ENCODE data around the gene RASA4B. TPM values are rescaled to one million over a fixed set of nuclear protein-coding genes. Genes with fewer than 3 reads are reported as not detected.
A peak's percentile ranks its signal among the peaks of the same experiment; 100 is the strongest.
"Not testable (repeated sequence)": the region's sequence is repeated elsewhere in the genome, so short reads cannot be mapped to it uniquely, and the experiment has no call there.

RASA4B gene
- total RNA-seq, 1 donor from 2014 or later = 1.5 TPM

- DNase-seq (ENCODE audit: low read depth, low spot score) = not testable (repeated sequence)
These were observed 5.6 kb downstream of the RASA4B start for GRCh38 chr7:102511860-102512522.

DNA sequence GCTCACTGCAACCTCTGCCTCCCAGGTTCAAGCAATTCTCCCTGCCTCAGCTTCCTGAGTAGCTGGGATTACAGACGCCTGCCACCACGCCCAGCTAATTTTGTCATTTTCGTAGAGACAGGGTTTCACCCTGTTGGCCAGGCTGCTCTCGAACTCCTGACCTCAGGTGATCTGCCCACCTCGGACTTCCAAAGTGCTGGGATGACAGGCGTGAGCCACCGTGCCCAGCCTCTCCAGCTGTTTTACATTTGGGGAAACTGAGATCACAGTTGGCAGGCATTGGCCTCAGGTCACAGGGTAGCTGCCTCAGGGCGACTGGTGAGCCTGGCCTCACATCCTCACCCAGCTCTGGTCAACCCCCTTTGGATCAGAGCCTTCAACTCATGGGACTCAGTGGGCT, 7.0 kb downstream of the RASA4B start:
- not testable (repeated sequence) for DNase-seq (ENCODE audit: low read depth, low spot score)

DNA sequence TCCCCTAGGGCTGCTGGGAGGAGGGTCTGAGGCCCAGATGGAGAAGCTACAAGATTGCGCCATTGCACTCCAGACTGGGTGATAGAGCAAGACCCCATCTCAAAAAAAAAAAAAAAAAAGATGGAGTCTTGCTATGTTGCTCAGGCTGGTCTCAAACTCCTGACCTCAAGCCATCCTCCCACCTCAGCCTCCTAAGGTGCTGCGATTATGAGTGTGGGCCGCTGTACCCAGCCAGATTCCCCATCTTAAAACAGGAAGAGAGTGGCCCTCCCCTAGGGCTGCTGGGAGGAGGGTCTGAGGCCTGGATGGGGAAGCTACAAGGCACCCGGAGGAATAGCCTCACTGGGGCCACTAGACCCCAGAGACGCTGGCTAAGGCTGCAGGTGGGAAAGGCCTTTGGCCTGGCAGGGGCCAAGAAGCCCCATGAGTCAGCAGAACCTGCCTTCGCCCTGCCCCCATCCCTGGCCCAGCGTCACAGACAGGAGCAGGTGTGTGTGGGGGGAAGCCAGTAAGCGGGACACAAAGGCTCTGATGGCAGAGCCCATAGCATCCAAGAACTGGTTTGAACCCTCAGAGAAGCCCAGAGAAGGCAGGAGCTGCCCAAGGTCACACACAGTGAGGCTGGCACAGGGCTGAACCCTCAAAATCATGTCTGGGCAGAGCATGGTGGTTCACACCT, 10.0 kb downstream of the RASA4B start:
- not testable (repeated sequence) for DNase-seq (ENCODE audit: low read depth, low spot score)

DNA sequence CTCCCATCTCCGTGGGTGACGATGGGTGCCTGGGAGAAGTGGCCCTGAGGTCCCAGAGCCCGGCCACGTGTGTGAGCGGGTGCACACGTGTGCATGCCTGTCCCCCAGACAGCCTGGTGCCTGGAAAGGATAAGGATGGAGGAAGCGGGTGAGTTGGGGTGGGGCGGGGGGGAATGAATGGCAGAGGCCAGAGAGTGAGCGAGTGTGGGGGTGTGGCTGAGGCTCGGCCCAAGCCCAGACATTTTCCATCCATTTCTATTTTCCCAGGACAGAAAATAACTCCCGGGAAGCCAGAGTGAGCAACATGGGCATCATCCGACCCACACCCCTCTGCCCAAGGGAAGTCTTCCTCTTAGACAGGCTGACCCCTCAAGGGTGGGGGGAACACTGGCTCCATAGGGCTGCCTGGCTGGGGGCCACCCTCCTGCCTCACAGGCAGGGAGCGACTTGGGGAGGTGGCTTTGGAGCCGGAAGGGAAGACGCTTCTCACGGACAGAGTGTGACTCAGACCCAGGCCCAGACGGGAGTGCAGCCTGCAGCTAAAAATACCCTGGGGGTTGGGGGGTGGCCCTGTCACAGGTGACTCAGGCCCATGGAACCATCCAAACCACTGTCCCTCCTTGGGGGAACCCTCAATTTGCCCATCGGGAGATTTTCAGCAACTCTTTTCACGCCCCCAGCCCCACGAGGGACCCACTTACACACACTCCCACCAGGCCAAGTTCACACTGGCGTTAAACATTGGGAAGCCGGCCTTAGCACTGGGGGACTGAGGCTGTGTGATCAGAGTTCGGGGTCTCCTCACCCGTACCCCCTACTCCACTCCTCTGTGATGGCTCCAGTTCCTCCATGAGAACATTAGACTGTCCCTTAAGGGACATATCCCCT, 12.0 kb downstream of the RASA4B start:
- not testable (repeated sequence) for DNase-seq (ENCODE audit: low read depth, low spot score)

GRCh38 chr7:102503141-102503540, 14.4 kb downstream of the RASA4B start:
- DNase-seq (ENCODE audit: low read depth, low spot score) = not testable (repeated sequence)

- not testable (repeated sequence) for DNase-seq (ENCODE audit: low read depth, low spot score)
These were observed 19.3 kb downstream of the RASA4B start for GRCh38 chr7:102498321-102498720.

DNA sequence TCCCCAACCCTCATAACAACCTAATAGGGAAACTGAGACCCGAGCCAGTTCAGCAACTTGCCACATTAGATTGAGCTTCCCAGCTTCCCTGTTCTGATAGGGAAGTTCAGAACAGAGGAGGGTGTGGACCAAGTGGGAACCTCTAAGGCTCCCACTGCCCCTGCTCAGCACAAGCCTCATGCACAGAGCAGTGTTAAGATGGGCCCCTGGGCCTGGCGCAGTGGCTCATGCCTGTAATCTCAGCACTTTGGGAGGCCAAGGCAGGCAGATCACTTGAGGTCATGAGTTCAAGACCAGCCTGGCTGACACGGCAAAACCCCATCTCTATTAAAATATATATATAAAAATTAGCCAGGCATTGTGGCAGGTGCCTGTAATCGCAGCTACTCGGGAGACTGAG, 20.3 kb downstream of the RASA4B start:
- not testable (repeated sequence) for DNase-seq (ENCODE audit: low read depth, low spot score)

DNA sequence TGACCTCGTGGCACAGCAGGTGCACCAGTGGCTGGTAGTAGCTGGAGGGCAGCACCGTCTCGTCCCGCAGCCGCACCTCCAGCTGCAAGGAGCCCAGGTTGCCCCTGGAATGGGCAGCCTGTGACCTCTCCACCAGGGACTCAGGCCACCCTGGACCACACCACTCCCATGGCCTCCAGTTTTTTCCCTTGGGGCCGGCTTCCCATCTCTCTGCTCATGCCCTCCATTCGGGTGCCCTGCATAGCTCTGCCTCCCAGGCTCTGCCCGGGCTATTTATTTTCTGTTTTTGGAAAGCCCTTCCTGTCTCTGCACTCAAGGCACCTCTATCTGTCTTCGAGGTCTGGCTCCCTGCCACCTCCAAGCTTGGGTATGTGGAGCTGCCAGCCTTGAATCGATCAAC, 20.7 kb downstream of the RASA4B start:
- not testable (repeated sequence) for DNase-seq (ENCODE audit: low read depth, low spot score)

GRCh38 chr7:102494473-102495149, 23.0 kb downstream of the RASA4B start:
- not testable (repeated sequence) for DNase-seq (ENCODE audit: low read depth, low spot score)

DNA sequence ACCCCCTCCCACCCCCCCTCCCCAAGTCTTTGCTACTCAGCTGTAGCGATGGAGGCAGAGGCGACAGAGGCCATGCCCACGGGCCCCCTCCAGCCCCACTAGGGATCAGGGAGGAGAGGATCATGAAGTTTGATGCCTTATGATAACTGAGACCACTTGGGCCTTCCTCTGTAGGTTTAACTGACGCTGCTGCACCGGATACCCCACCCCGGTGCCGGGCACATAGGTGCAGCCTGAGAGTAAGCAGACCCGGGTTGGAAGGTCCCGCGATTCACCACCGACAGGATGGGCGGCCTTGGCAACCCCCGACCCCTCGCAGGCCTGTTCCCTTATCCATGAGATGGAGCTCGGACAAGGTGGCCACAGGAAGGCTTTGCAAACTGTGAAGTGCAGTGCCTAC, 23.6 kb downstream of the RASA4B start:
- not testable (repeated sequence) for DNase-seq (ENCODE audit: low read depth, low spot score)

DNA sequence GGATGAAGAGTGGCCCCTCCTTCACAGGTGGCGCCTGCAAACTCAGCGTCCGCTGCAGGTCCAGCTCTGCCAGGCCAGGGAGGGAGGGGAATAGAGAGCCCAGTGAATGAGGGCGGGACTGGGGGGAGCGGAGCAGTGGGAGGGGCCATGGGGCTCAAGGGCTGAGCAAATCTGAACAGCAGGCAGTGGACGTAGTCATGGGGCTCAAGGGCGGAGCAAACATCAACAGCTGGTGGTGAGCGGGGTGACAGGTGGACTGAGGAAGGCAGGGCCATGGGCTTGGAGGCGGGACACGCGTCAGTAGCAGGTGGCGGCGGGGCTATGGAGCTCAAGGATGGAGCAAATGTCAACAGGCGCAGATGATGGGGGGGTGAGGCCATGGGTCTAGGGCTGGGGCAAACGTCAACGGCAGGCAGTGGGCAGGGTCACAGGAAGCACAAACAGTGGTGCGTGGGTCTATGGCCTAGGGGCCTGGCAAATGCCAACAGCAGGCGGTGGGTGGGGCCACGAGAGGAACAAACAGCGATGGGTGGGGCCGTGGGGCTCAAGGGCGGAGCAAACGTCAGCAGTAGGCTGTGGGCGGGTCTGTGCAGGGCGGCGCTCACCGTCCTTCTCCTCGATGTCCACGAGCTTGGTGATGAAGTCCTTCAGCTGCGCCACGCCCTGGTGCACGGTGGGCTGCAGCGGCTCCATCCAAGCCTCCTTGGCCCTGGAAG, 24.2 kb downstream of the RASA4B start:
- not testable (repeated sequence) for DNase-seq (ENCODE audit: low read depth, low spot score)

- not testable (repeated sequence) for DNase-seq (ENCODE audit: low read depth, low spot score)
These were observed 27.0 kb downstream of the RASA4B start for GRCh38 chr7:102490529-102491075.

DNA sequence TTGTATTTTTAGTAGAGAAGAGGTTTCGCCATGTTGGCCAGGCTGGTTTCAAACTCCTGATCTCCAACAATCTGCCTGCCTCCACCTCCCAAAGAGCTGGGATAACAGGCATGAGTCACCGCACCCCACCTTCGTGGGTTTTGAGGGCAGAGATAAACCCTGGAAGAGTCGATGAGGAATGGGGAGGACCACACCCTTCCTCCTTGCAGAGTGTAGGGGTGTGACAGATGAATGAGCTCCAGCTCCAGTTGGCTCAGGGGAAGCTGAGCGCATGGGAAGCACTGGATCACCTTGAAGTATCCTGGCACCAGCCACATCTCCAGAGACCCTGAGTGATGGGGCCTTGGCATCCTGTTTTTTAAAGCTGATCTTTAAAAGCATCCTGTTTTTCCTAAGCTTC, 33.3 kb downstream of the RASA4B start:
- not testable (repeated sequence) for DNase-seq (ENCODE audit: low read depth, low spot score)

DNA sequence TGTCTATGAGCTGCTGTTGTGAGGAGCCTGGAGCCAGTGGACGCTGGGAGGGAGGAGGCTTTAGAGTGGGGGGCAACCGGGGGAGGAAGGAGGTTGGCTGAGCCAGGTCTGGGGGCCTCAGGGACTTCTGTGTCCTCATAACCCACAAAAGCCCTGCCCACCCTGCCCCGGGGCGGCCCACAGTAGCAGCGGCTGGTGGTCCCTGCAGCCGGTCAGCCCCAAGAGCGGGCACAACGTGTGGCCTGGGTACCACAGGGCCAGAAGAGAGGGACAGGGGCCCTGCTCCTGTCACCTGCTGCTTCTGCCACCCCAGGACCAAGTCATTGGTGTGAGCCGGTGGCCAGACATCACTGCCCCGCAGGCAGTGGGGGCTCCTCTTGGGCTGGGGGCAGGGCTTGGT, 35.6 kb downstream of the RASA4B start:
- not testable (repeated sequence) for DNase-seq (ENCODE audit: low read depth, low spot score)

- DNase-seq (ENCODE audit: low read depth, low spot score) = not testable (repeated sequence)
These were observed 37.5 kb downstream of the RASA4B start for GRCh38 chr7:102479982-102480637.

GRCh38 chr7:102479209-102479584, 38.4 kb downstream of the RASA4B start:
- DNase-seq (ENCODE audit: low read depth, low spot score) = not testable (repeated sequence)

- DNase-seq (ENCODE audit: low read depth, low spot score) = peak; percentile 26
These were observed 39.0 kb downstream of the RASA4B start, which contains the start of gene POLR2J for GRCh38 chr7:102478314-102479208. POLR2J (minus strand) TSS chr7:102478922; CDS start chr7:102478860, 62 bp downstream.

- not testable (repeated sequence) for DNase-seq (ENCODE audit: low read depth, low spot score)
These were observed 42.7 kb downstream of the RASA4B start for GRCh38 chr7:102474736-102475435.
